ENCODE data around the gene SPEG. TPM values are rescaled to one million over a fixed set of nuclear protein-coding genes. Genes with fewer than 3 reads are reported as not detected.

Gene SPEG
- total and polyA plus RNA-seq, 2 of the 13 experiments (the other 11 are each of a cell fraction or from before 2014, with no cell fraction given): 0.18 to 0.24 TPM

- no peak for TF ChIP-seq ZNF816 (CRISPR knock-in tag; IDR thresholded peaks at IDR 0.05; ENCODE audit: borderline replicate concordance)
- peak in 1 of 2 experiments; percentile 59; a peak in 1 of 4 replicates for TF ChIP-seq EP300 (IDR thresholded peaks at IDR 0.05; ENCODE audit: low read depth in 2 of 2, low read length in 2 of 2)
- no peak; the same call in 1 of the 2 replicates for TF ChIP-seq EP300 (CRISPR knock-in tag; IDR thresholded peaks at IDR 0.05; ENCODE audit: borderline replicate concordance)
- TF ChIP-seq ZBTB40 (IDR thresholded peaks at IDR 0.05): peak; percentile 47; the same call in 1 of the 2 replicates
- no peak; the same call in 1 of the 2 replicates for TF ChIP-seq ZBTB40 (CRISPR knock-in tag; IDR thresholded peaks at IDR 0.05)
- peak; percentile 42 for TF ChIP-seq FOXO1 (CRISPR knock-in tag; IDR thresholded peaks at IDR 0.05)
- TF ChIP-seq ZNF83 (CRISPR knock-in tag; IDR thresholded peaks at IDR 0.05; ENCODE audit: borderline replicate concordance): no peak
- TF ChIP-seq ARNT2 (CRISPR knock-in tag; IDR thresholded peaks at IDR 0.05; ENCODE audit: low read depth): peak; percentile 72
- no peak for TF ChIP-seq EEA1 (CRISPR knock-in tag; IDR thresholded peaks at IDR 0.05; ENCODE audit: borderline replicate concordance)
- no peak for TF ChIP-seq ZNF282 (IDR thresholded peaks at IDR 0.05; ENCODE audit: partially characterized antibody)
- no peak for TF ChIP-seq ZNF207 (IDR thresholded peaks at IDR 0.05; ENCODE audit: borderline replicate concordance)
- no peak; the same call in 1 of the 2 replicates for TF ChIP-seq MTA1 (CRISPR knock-in tag; IDR thresholded peaks at IDR 0.05; ENCODE audit: borderline replicate concordance)
- 0 out of 2 replicates have a peak, but pooled peaks have one; percentile 85 for TF ChIP-seq ZNF704 (CRISPR knock-in tag; IDR thresholded peaks at IDR 0.05; ENCODE audit: borderline replicate concordance)
- no peak for TF ChIP-seq KAT2B (IDR thresholded peaks at IDR 0.05; ENCODE audit: borderline replicate concordance, low read depth, low read length)
- TF ChIP-seq CBFB (CRISPR knock-in tag; IDR thresholded peaks at IDR 0.05): peak; percentile 78
- TF ChIP-seq ZNF224 (CRISPR knock-in tag; IDR thresholded peaks at IDR 0.05): no peak
Measured at GRCh38 chr2:219543596-219544358, 109.1 kb downstream of the SPEG start, which contains the start of the genes CHPF and TMEM198 (continued).
